COR-L47 (cell line): ENCODE results near the gene RPL41.
"Not testable (repeated sequence)": the region's sequence is repeated elsewhere in the genome, so short reads cannot be mapped to it uniquely, and the experiment has no call there.

Source experiments
- DNase-seq: peaks from one replicate; lab custom pipeline; 2025; lab: John Stamatoyannopoulos, UW

RPL41 gene

GRCh38 chr12:56154818-56155217, 38.4 kb downstream of the RPL41 start:
- DNase-seq, result no peak

- no peak for DNase-seq
These were observed 38.9 kb downstream of the RPL41 start for GRCh38 chr12:56155256-56155845.

- DNase-seq, result not testable (repeated sequence)
These were observed 40.2 kb downstream of the RPL41 start for GRCh38 chr12:56156464-56157200.

- peak; percentile 88 for DNase-seq
These were observed 41.0 kb downstream of the RPL41 start for GRCh38 chr12:56157201-56158028.

GRCh38 chr12:56158029-56158925, 41.8 kb downstream of the RPL41 start, which contains the start of gene MYL6:
TSS of gene MYL6 (plus strand) at chr12:56158359. CDS start at chr12:56158402, 43 bp downstream.
- DNase-seq, result peak; percentile 99

GRCh38 chr12:56158926-56159461, 42.6 kb downstream of the RPL41 start:
- no peak for DNase-seq

- DNase-seq, result no peak
These were observed 43.2 kb downstream of the RPL41 start for GRCh38 chr12:56159482-56160192.

GRCh38 chr12:56160193-56160763, 43.8 kb downstream of the RPL41 start:
- DNase-seq, result no peak

GRCh38 chr12:56160894-56161689, 44.7 kb downstream of the RPL41 start:
- no peak for DNase-seq

GRCh38 chr12:56161690-56162351, 45.4 kb downstream of the RPL41 start:
- no peak for DNase-seq

GRCh38 chr12:56162468-56163290, 46.2 kb downstream of the RPL41 start:
- DNase-seq, result no peak

- DNase-seq, result no peak
These were observed 47.3 kb downstream of the RPL41 start for GRCh38 chr12:56163533-56164344.

GRCh38 chr12:56164345-56164729, 47.9 kb downstream of the RPL41 start:
- no peak for DNase-seq

- DNase-seq, result no peak
These were observed 48.9 kb downstream of the RPL41 start for GRCh38 chr12:56165369-56165768.
